ENCODE results near the gene IGSF3.

Gene IGSF3

GRCh38 chr1:116667575-116668105 is at the start of gene IGSF3:
TSS of gene IGSF3 (minus strand) at chr1:116667733. CDS start at chr1:116666326, 1,407 bp downstream.
- H3K79me2 ChIP-seq (ENCODE audit: control insufficient read depth, insufficient read depth, low read length, unreplicated experiment): no peaks in the 10 kb centered on the region
- peaks cover 50% of the 10 kb centered on the region for H3K27me3 ChIP-seq (ENCODE audit: insufficient read depth, low read length)
- H3K4me1 ChIP-seq (ENCODE audit: control insufficient read depth, insufficient read depth, low read length, unreplicated experiment): peaks cover 7% of the 10 kb centered on the region
- no peaks in the 10 kb centered on the region for H3K36me3 ChIP-seq (ENCODE audit: insufficient read depth, low read length)
- peak within 1 kb of the TSS; percentile 89 for H3K4me3 ChIP-seq (ENCODE audit: low read depth, low read length)
- H2AFZ ChIP-seq (ENCODE audit: low read length, unreplicated experiment): peak within 1 kb of the TSS; percentile 71
- no peak within 1 kb of the TSS for H3K27ac ChIP-seq (ENCODE audit: low read depth, low read length)

- no peaks in the 10 kb centered on the region for H3K36me3 ChIP-seq (ENCODE audit: insufficient read depth, low read length)
- H2AFZ ChIP-seq (ENCODE audit: low read length, unreplicated experiment): no peak overlapping the region
- no peak overlapping the region for H3K27ac ChIP-seq (ENCODE audit: low read depth, low read length)
- no peaks in the 10 kb centered on the region for H3K4me1 ChIP-seq (ENCODE audit: control insufficient read depth, insufficient read depth, low read length, unreplicated experiment)
- no peaks in the 10 kb centered on the region for H3K79me2 ChIP-seq (ENCODE audit: control insufficient read depth, insufficient read depth, low read length, unreplicated experiment)
- H3K4me3 ChIP-seq (ENCODE audit: low read depth, low read length): no peak overlapping the region
- H3K27me3 ChIP-seq (ENCODE audit: insufficient read depth, low read length): peaks cover 26% of the 10 kb centered on the region
These were observed 49.8 kb upstream of the IGSF3 start for GRCh38 chr1:116717318-116717717.

- Histone ChIP-seq H3K27me3 (ENCODE audit: insufficient read depth, low read length) (peaks cover 26% of the 10 kb centered on the region), H3K27ac (ENCODE audit: low read depth, low read length) (no peak overlapping the region), H3K36me3 (ENCODE audit: insufficient read depth, low read length) (no peaks in the 10 kb centered on the region), H3K4me3 (ENCODE audit: low read depth, low read length) (no peak overlapping the region), H3K79me2 (ENCODE audit: control insufficient read depth, insufficient read depth, low read length, unreplicated experiment) (no peaks in the 10 kb centered on the region), H2AFZ (ENCODE audit: low read length, unreplicated experiment) (no peak overlapping the region), H3K4me1 (ENCODE audit: control insufficient read depth, insufficient read depth, low read length, unreplicated experiment) (no peaks in the 10 kb centered on the region)
These were observed 48.9 kb upstream of the IGSF3 start for GRCh38 chr1:116716391-116716790.

GRCh38 chr1:116713474-116713873 is 45.9 kb upstream of the IGSF3 start:
- Histone ChIP-seq H2AFZ (ENCODE audit: low read length, unreplicated experiment) (no peak overlapping the region), H3K27me3 (ENCODE audit: insufficient read depth, low read length) (peaks cover 35% of the 10 kb centered on the region), H3K4me3 (ENCODE audit: low read depth, low read length) (no peak overlapping the region), H3K36me3 (ENCODE audit: insufficient read depth, low read length) (no peaks in the 10 kb centered on the region), H3K79me2 (ENCODE audit: control insufficient read depth, insufficient read depth, low read length, unreplicated experiment) (no peaks in the 10 kb centered on the region), H3K27ac (ENCODE audit: low read depth, low read length) (no peak overlapping the region), H3K4me1 (ENCODE audit: control insufficient read depth, insufficient read depth, low read length, unreplicated experiment) (no peaks in the 10 kb centered on the region)

GRCh38 chr1:116712510-116712909 is 45.0 kb upstream of the IGSF3 start:
- no peak overlapping the region for H3K4me3 ChIP-seq (ENCODE audit: low read depth, low read length)
- no peak overlapping the region for H3K27ac ChIP-seq (ENCODE audit: low read depth, low read length)
- H3K27me3 ChIP-seq (ENCODE audit: insufficient read depth, low read length): peaks cover 42% of the 10 kb centered on the region
- no peak overlapping the region for H2AFZ ChIP-seq (ENCODE audit: low read length, unreplicated experiment)
- no peaks in the 10 kb centered on the region for H3K36me3 ChIP-seq (ENCODE audit: insufficient read depth, low read length)
- H3K79me2 ChIP-seq (ENCODE audit: control insufficient read depth, insufficient read depth, low read length, unreplicated experiment): no peaks in the 10 kb centered on the region
- H3K4me1 ChIP-seq (ENCODE audit: control insufficient read depth, insufficient read depth, low read length, unreplicated experiment): no peaks in the 10 kb centered on the region

GRCh38 chr1:116711263-116711840 is 43.8 kb upstream of the IGSF3 start:
- Histone ChIP-seq H3K36me3 (ENCODE audit: insufficient read depth, low read length) (no peaks in the 10 kb centered on the region), H3K4me3 (ENCODE audit: low read depth, low read length) (no peak overlapping the region), H3K79me2 (ENCODE audit: control insufficient read depth, insufficient read depth, low read length, unreplicated experiment) (no peaks in the 10 kb centered on the region), H2AFZ (ENCODE audit: low read length, unreplicated experiment) (no peak overlapping the region), H3K27me3 (ENCODE audit: insufficient read depth, low read length) (peaks cover 39% of the 10 kb centered on the region), H3K4me1 (ENCODE audit: control insufficient read depth, insufficient read depth, low read length, unreplicated experiment) (no peaks in the 10 kb centered on the region), H3K27ac (ENCODE audit: low read depth, low read length) (no peak overlapping the region)

- H3K4me3 ChIP-seq (ENCODE audit: low read depth, low read length): no peak overlapping the region
- H3K4me1 ChIP-seq (ENCODE audit: control insufficient read depth, insufficient read depth, low read length, unreplicated experiment): no peaks in the 10 kb centered on the region
- no peak overlapping the region for H2AFZ ChIP-seq (ENCODE audit: low read length, unreplicated experiment)
These were observed 43.1 kb upstream of the IGSF3 start for GRCh38 chr1:116710420-116711262.

GRCh38 chr1:116709666-116710167 is 42.2 kb upstream of the IGSF3 start:
- H2AFZ ChIP-seq (ENCODE audit: low read length, unreplicated experiment): no peak overlapping the region
- no peak overlapping the region for H3K27ac ChIP-seq (ENCODE audit: low read depth, low read length)
- peaks cover 36% of the 10 kb centered on the region for H3K27me3 ChIP-seq (ENCODE audit: insufficient read depth, low read length)
- no peak overlapping the region for H3K4me3 ChIP-seq (ENCODE audit: low read depth, low read length)
- no peaks in the 10 kb centered on the region for H3K79me2 ChIP-seq (ENCODE audit: control insufficient read depth, insufficient read depth, low read length, unreplicated experiment)
- no peaks in the 10 kb centered on the region for H3K36me3 ChIP-seq (ENCODE audit: insufficient read depth, low read length)
- no peaks in the 10 kb centered on the region for H3K4me1 ChIP-seq (ENCODE audit: control insufficient read depth, insufficient read depth, low read length, unreplicated experiment)

More at GRCh38 chr1:116710420-116711262, 43.1 kb upstream of the IGSF3 start:
- peaks cover 37% of the 10 kb centered on the region for H3K27me3 ChIP-seq (ENCODE audit: insufficient read depth, low read length)
- H3K79me2 ChIP-seq (ENCODE audit: control insufficient read depth, insufficient read depth, low read length, unreplicated experiment): no peaks in the 10 kb centered on the region
- no peak overlapping the region for H3K27ac ChIP-seq (ENCODE audit: low read depth, low read length)
- no peaks in the 10 kb centered on the region for H3K36me3 ChIP-seq (ENCODE audit: insufficient read depth, low read length)

- no peak overlapping the region for H2AFZ ChIP-seq (ENCODE audit: low read length, unreplicated experiment)
- no peaks in the 10 kb centered on the region for H3K4me1 ChIP-seq (ENCODE audit: control insufficient read depth, insufficient read depth, low read length, unreplicated experiment)
- no peak overlapping the region for H3K27ac ChIP-seq (ENCODE audit: low read depth, low read length)
- H3K79me2 ChIP-seq (ENCODE audit: control insufficient read depth, insufficient read depth, low read length, unreplicated experiment): no peaks in the 10 kb centered on the region
- H3K27me3 ChIP-seq (ENCODE audit: insufficient read depth, low read length): peaks cover 36% of the 10 kb centered on the region
- no peaks in the 10 kb centered on the region for H3K36me3 ChIP-seq (ENCODE audit: insufficient read depth, low read length)
- no peak overlapping the region for H3K4me3 ChIP-seq (ENCODE audit: low read depth, low read length)
These were observed 40.8 kb upstream of the IGSF3 start for GRCh38 chr1:116708255-116708900.

GRCh38 chr1:116706841-116707240 is 39.3 kb upstream of the IGSF3 start:
- no peak overlapping the region for H3K27ac ChIP-seq (ENCODE audit: low read depth, low read length)
- H3K79me2 ChIP-seq (ENCODE audit: control insufficient read depth, insufficient read depth, low read length, unreplicated experiment): no peaks in the 10 kb centered on the region
- H2AFZ ChIP-seq (ENCODE audit: low read length, unreplicated experiment): no peak overlapping the region
- H3K4me3 ChIP-seq (ENCODE audit: low read depth, low read length): no peak overlapping the region
- no peaks in the 10 kb centered on the region for H3K4me1 ChIP-seq (ENCODE audit: control insufficient read depth, insufficient read depth, low read length, unreplicated experiment)
- peaks cover 36% of the 10 kb centered on the region for H3K27me3 ChIP-seq (ENCODE audit: insufficient read depth, low read length)
- H3K36me3 ChIP-seq (ENCODE audit: insufficient read depth, low read length): no peaks in the 10 kb centered on the region

Data from ACC112 (cell line).